Lower leg skin (tissue), 3 donors: ENCODE data around the gene SATB1.
"Not testable (repeated sequence)": the region's sequence is repeated elsewhere in the genome, so short reads cannot be mapped to it uniquely, and the experiment has no call there.

ENCODE experiments used
- POLR2A ChIP-seq, 2 donors: fragments of 450-650 bp; IDR thresholded peaks; one replicate each; pipeline ENCODE4 v1.6.1; 2016 to 2017; ENCODE audit warnings: antibody characterized with exemption in 2 of 2, mild to moderate bottlenecking in 1 of 2, moderate library complexity in 1 of 2
- TF ChIP-seq, protein P1 (sequence below), 3 donors: fragments of 450-650 bp; IDR thresholded peaks; one replicate each; pipeline ENCODE4 v1.5.1; 2016; ENCODE audit warnings: antibody characterized with exemption in 3 of 3, mild to moderate bottlenecking in 3 of 3, moderate library complexity in 2 of 3

DNA sequence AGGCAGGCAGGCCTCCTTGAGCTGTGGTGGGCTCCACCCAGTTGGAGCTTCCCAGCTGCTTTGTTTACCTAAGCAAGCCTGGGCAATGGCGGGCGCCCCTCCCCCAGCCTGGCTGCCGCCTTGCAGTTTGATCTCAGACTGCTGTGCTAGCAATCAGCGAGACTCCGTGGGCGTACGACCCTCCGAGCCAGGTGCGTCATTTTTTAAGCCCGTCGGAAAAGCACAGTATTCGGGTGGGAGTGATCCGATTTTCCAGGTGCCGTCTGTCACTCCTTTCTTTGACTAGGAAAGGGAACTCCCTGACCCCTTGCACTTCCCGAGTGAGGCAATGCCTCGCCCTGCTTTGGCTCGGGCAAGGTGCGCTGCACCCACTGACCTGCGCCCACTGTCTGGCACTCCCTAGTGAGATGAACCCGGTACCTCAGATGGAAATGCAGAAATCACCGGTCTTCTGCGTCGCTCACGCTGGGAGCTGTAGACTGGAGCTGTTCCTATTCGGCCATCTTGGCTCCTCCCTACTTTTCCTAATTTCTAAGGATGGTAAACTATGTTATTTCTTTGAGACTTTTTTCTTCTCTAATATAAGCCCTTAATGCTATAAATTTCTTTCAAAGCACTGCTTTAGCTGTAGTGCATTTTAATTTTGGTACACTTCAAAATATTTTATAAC lies 94.2 kb downstream of the SATB1 start:
- TF ChIP-seq, protein P1, sequence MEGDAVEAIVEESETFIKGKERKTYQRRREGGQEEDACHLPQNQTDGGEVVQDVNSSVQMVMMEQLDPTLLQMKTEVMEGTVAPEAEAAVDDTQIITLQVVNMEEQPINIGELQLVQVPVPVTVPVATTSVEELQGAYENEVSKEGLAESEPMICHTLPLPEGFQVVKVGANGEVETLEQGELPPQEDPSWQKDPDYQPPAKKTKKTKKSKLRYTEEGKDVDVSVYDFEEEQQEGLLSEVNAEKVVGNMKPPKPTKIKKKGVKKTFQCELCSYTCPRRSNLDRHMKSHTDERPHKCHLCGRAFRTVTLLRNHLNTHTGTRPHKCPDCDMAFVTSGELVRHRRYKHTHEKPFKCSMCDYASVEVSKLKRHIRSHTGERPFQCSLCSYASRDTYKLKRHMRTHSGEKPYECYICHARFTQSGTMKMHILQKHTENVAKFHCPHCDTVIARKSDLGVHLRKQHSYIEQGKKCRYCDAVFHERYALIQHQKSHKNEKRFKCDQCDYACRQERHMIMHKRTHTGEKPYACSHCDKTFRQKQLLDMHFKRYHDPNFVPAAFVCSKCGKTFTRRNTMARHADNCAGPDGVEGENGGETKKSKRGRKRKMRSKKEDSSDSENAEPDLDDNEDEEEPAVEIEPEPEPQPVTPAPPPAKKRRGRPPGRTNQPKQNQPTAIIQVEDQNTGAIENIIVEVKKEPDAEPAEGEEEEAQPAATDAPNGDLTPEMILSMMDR (IDR thresholded peaks at IDR 0.05) = not testable (repeated sequence)
- not testable (repeated sequence) for TF ChIP-seq POLR2A (IDR thresholded peaks at IDR 0.05)
